K562 (cell line): Measurements from ENCODE around the gene JUP. TPM values are rescaled to one million over a fixed set of nuclear protein-coding genes. Genes with fewer than 3 reads are reported as not detected.

Experiments used
- BACH1 ChIP-seq: fragments of 200-800 bp; sonication (Bioruptor generic); IDR thresholded peaks from 2 replicates; pipeline ENCODE4 v1.6.1; 2016; ENCODE audit warnings: missing genetic modification characterization, missing compliant biosample characterization
- CAMTA2 ChIP-seq: fragments of 250-450 bp; sonication (Bioruptor Pico); conservative IDR thresholded peaks from 2 replicates; pipeline ENCODE4 v1.5.1; 2022
- E2F3 ChIP-seq: fragments of 250-450 bp; sonication (Bioruptor Pico); IDR thresholded peaks from 2 replicates; pipeline ENCODE4 v1.4.0; 2020; ENCODE audit warnings: mild to moderate bottlenecking
- ELF1 ChIP-seq: fragments of 200-800 bp; sonication (Bioruptor generic); IDR thresholded peaks from 2 replicates; pipeline ENCODE4 v1.6.1; 2016; ENCODE audit warnings: missing genetic modification characterization, missing compliant biosample characterization
- ERF ChIP-seq: fragments of 450-650 bp; formaldehyde crosslinking; IDR thresholded peaks from 2 replicates; pipeline ENCODE4 v1.4.0; 2020; ENCODE audit warnings: mild to moderate bottlenecking, mixed read lengths
- HNRNPH1 ChIP-seq: fragments of 200-400 bp; formaldehyde crosslinking; optimal IDR thresholded peaks from 2 replicates; pipeline ENCODE3; 2017; ENCODE audit warnings: low read depth, mild to moderate bottlenecking, low read length, moderate library complexity
- NR2F6 ChIP-seq: fragments of 450-650 bp; formaldehyde crosslinking; IDR thresholded peaks from 2 replicates; pipeline ENCODE4 v1.4.0; 2020; ENCODE audit warnings: mild to moderate bottlenecking
- PHB2 ChIP-seq: fragments of 450-650 bp; IDR thresholded peaks from 2 replicates; pipeline ENCODE4 v1.6.1; 2017; ENCODE audit warnings: low read depth
- PHF20 ChIP-seq: fragments of 450-650 bp; IDR thresholded peaks from 2 replicates; pipeline ENCODE4 v1.6.1; 2018; ENCODE audit not compliant: partially characterized antibody
- SMAD2 ChIP-seq: fragments of 150-350 bp; IDR thresholded peaks from 2 replicates; pipeline ENCODE4 v1.6.1; 2014; ENCODE audit warnings: low read depth, mild to moderate bottlenecking, low read length
- ZFPM2 ChIP-seq: fragments of 250-450 bp; sonication (Bioruptor Pico); IDR thresholded peaks from 2 replicates; pipeline ENCODE4 v1.5.1; 2022; ENCODE audit warnings: mild to moderate bottlenecking
- ZNF134 ChIP-seq: fragments of 250-450 bp; sonication (Bioruptor Pico); conservative IDR thresholded peaks from 2 replicates; pipeline ENCODE4 v1.4.0; 2020
- ZNF318 ChIP-seq, 2 experiments: fragments of 450-650 bp; IDR thresholded peaks; 2 replicates each; pipeline ENCODE4 v1.6.1; 2016; ENCODE audit warnings: mild to moderate bottlenecking in 2 of 2, borderline replicate concordance in 1 of 2, low read depth in 1 of 2, moderate library complexity in 1 of 2
- ZNF57 ChIP-seq: fragments of 450-650 bp; formaldehyde crosslinking; IDR thresholded peaks from 2 replicates; pipeline ENCODE4 v1.4.0; 2020; ENCODE audit warnings: mild to moderate bottlenecking, moderate library complexity
- polyA plus RNA-seq, 8 experiments: library from polyadenylated mRNA; depleted of rRNA in 4 of 8; stranded (reverse) in 5 of 8; unstranded in 3 of 8; fragments of >200 nt; fragmentation: Nextera tagmentation in 2 of 8; fragmentation: Illumina TruSeq in 1 of 8; extraction: Ambion mirVana in 2 of 8; extraction: Trizol in 1 of 8; gene quantifications; 2 replicates each; pipeline versions ENCODE4 v1.2.1 to v1.2.3, GENCODE V29; 2011 to 2014; ENCODE audit warnings: inconsistent platforms in 1 of 8, missing spikeins in 1 of 8
- total RNA-seq, 7 experiments: library from RNA; depleted of rRNA in 6 of 7; stranded (reverse); fragments of >200 nt in 6 of 7; fragmentation: Illumina TruSeq in 2 of 7; extraction: Trizol in 2 of 7; gene quantifications; 2 replicates each; pipeline versions ENCODE4 v1.2.1 to v1.2.3, GENCODE V29; 2011 to 2021; ENCODE audit warnings: low replicate concordance in 1 of 7
- TF ChIP-seq, protein P1 (sequence below): sonication (generic); formaldehyde crosslinking; IDR thresholded peaks from 2 replicates; pipeline ENCODE4 v1.8.0; 2022; ENCODE audit warnings: missing genetic modification reagents, mild to moderate bottlenecking, moderate library complexity, borderline replicate concordance
- TF ChIP-seq, protein P2 (sequence below): sonication (generic); formaldehyde crosslinking; IDR thresholded peaks from 2 replicates; pipeline ENCODE4 v1.8.1; 2023; ENCODE audit warnings: mild to moderate bottlenecking, missing genetic modification reagents

JUP gene
- total and polyA plus RNA-seq, 9 of the 15 experiments (the other 6 are each of a cell fraction or from before 2014, with no cell fraction given) = 6.4 to 177 (median 31.2) TPM

DNA sequence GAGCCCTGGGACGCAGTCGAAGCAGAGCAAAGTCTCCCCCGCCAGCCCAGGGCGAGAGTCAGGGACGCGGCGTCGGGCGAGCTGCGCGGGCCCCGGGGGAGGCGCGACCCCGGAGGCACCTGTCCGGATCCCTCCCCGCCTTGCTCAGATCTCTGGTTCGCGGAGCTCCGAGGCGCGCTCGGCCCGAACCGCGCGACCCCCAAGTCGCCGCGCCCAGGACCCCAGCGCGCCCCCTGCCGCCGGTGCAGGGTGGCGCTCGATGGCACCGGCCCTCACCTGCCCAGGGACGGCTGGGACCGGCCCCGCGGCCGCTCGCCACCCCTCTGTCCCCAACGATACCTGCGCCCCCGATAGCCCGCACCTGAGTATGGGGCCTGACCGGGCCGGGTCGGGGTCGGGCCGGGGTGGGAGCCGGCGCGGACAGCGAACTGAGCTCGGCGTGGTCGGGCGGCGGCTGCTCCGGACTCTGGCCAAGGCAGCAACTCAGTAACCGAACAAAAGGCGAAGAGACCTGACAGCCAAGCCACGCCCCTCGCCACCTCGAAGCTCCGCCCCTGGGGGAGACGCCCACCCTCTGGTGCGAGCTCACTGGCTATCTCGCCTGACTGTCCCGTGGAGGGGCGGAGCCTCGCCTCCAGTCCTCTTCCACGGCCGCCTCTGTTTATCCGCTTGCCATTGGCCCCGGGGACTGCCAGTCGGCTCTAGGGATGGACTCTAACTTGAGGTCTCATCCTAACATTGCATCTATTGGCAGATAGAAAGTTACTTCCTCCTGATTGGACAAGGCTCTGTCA lies at the start of gene JUP (continued):
- TF ChIP-seq, protein P1, sequence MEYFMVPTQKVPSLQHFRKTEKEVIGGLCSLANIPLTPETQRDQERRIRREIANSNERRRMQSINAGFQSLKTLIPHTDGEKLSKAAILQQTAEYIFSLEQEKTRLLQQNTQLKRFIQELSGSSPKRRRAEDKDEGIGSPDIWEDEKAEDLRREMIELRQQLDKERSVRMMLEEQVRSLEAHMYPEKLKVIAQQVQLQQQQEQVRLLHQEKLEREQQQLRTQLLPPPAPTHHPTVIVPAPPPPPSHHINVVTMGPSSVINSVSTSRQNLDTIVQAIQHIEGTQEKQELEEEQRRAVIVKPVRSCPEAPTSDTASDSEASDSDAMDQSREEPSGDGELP (CRISPR knock-in tag) = no peak
- no peak for TF ChIP-seq HNRNPH1
- no peak for TF ChIP-seq ZNF318 (IDR thresholded peaks at IDR 0.05; ENCODE audit: borderline replicate concordance in 1 of 2, low read depth in 1 of 2)
- TF ChIP-seq CAMTA2 = no peak
- no peak for TF ChIP-seq PHF20
- no peak for TF ChIP-seq ERF (CRISPR knock-in tag)
- TF ChIP-seq ZNF134 (CRISPR knock-in tag) = peak; percentile 79; the same call in 1 of the 2 replicates
- no peak for TF ChIP-seq ELF1
- TF ChIP-seq SMAD2 = no peak
- TF ChIP-seq PHB2 = no peak
- no peak for TF ChIP-seq NR2F6 (CRISPR knock-in tag)
- 0 out of 2 replicates have a peak, but pooled peaks have one; percentile 55 for TF ChIP-seq ZFPM2 (CRISPR knock-in tag)
- TF ChIP-seq, protein P2, sequence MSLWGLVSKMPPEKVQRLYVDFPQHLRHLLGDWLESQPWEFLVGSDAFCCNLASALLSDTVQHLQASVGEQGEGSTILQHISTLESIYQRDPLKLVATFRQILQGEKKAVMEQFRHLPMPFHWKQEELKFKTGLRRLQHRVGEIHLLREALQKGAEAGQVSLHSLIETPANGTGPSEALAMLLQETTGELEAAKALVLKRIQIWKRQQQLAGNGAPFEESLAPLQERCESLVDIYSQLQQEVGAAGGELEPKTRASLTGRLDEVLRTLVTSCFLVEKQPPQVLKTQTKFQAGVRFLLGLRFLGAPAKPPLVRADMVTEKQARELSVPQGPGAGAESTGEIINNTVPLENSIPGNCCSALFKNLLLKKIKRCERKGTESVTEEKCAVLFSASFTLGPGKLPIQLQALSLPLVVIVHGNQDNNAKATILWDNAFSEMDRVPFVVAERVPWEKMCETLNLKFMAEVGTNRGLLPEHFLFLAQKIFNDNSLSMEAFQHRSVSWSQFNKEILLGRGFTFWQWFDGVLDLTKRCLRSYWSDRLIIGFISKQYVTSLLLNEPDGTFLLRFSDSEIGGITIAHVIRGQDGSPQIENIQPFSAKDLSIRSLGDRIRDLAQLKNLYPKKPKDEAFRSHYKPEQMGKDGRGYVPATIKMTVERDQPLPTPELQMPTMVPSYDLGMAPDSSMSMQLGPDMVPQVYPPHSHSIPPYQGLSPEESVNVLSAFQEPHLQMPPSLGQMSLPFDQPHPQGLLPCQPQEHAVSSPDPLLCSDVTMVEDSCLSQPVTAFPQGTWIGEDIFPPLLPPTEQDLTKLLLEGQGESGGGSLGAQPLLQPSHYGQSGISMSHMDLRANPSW (CRISPR knock-in tag) = no peak
- TF ChIP-seq ZNF57 = no peak
- TF ChIP-seq E2F3 = no peak; the same call in 1 of the 2 replicates
- no peak for TF ChIP-seq BACH1 (tag)
